Spleen (tissue), 7 donors: Measurements from ENCODE around the gene WDR55.

Experiments used
- POLR2A ChIP-seq, 3 donors: fragments of 450-650 bp; IDR thresholded peaks; one replicate each; pipeline ENCODE4 v1.5.1; 2017; ENCODE audit warnings: antibody characterized with exemption in 3 of 3, mild to moderate bottlenecking in 1 of 3
- POLR2AphosphoS5 ChIP-seq, 3 donors: sonication (generic); formaldehyde crosslinking; IDR thresholded peaks; one replicate each; pipeline ENCODE4 v1.5.1; 2017; ENCODE audit warnings: antibody characterized with exemption in 3 of 3
- TF ChIP-seq, protein P1 (sequence below), 11 experiments: fragments of 200-600 bp in 7 of 11; fragments of 450-650 bp in 4 of 11; sonication (generic) in 4 of 11; IDR thresholded peaks in 8 of 11; conservative IDR thresholded peaks in 3 of 11; 1 replicate in 7 of 11; 2 replicates in 4 of 11; pipeline versions ENCODE4 v1.4.0 to v1.8.0; 2016 to 2021; ENCODE audit warnings: antibody characterized with exemption in 11 of 11, inconsistent platforms in 4 of 11, mild to moderate bottlenecking in 1 of 11
- donor health status: DM: no; HTN: no; CAD: no; lungs with moderate emphysema.
- donor health status: DM: no; HTN: no; CAD: no.
- donor health status: DM: no; HTN: no; CAD: no.

DNA sequence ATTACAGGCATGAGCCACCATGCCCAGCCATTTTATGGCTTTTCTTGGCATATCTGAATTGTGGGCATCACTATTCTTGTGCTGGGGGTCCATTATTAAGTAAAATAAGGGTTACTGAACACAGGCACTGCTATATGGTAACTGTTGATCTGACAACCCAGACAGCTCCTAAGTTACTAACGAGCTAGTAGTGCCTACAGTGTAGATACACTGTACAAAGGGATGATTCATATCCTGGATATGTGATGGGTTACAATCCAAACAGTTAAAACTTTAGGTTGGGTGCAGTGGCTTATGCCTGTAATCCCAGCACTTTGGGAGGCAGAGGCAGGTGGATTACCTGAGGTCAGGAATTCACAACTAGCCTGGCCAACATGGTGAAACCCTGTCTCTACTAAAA lies 36.0 kb upstream of the WDR55 start:
- TF ChIP-seq POLR2AphosphoS5 (IDR thresholded peaks at IDR 0.05) (no peak), POLR2A (IDR thresholded peaks at IDR 0.05) (no peak)
- TF ChIP-seq, protein P1, sequence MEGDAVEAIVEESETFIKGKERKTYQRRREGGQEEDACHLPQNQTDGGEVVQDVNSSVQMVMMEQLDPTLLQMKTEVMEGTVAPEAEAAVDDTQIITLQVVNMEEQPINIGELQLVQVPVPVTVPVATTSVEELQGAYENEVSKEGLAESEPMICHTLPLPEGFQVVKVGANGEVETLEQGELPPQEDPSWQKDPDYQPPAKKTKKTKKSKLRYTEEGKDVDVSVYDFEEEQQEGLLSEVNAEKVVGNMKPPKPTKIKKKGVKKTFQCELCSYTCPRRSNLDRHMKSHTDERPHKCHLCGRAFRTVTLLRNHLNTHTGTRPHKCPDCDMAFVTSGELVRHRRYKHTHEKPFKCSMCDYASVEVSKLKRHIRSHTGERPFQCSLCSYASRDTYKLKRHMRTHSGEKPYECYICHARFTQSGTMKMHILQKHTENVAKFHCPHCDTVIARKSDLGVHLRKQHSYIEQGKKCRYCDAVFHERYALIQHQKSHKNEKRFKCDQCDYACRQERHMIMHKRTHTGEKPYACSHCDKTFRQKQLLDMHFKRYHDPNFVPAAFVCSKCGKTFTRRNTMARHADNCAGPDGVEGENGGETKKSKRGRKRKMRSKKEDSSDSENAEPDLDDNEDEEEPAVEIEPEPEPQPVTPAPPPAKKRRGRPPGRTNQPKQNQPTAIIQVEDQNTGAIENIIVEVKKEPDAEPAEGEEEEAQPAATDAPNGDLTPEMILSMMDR (IDR thresholded peaks at IDR 0.05 in 8 of 11, conservative IDR thresholded peaks at IDR 0.05 in 3 of 11) = no peak
